Lower lobe of right lung (tissue), 2 donors: Measurements from ENCODE around the gene PATJ. TPM values are rescaled to one million over a fixed set of nuclear protein-coding genes. Genes with fewer than 3 reads are reported as not detected.

ENCODE experiments used
- ATAC-seq, 2 donors: fragments of 200-7000 bp; cut with Tn5 transposase; one replicate each; pipeline ENCODE4 v1.9.1; 2020 to 2022; ENCODE audit warnings: mild to moderate bottlenecking in 2 of 2, moderate library complexity in 2 of 2
- DNase-seq: peaks from one replicate; pipeline ENCODE4 v3.0.0-alpha.2; 2020
- H3K27ac ChIP-seq: fragments of 200-600 bp; one replicate; pipeline ENCODE4 v1.8.0; 2022
- H3K27me3 ChIP-seq: fragments of 200-600 bp; one replicate; pipeline ENCODE4 v1.8.0; 2022; ENCODE audit warnings: low read depth
- H3K36me3 ChIP-seq: fragments of 200-600 bp; one replicate; pipeline ENCODE4 v1.8.0; 2022; ENCODE audit warnings: mild to moderate bottlenecking
- H3K4me1 ChIP-seq: fragments of 200-600 bp; one replicate; pipeline ENCODE4 v1.8.0; 2022
- H3K4me3 ChIP-seq: fragments of 200-600 bp; one replicate; pipeline ENCODE4 v1.8.0; 2022; ENCODE audit warnings: mild to moderate bottlenecking
- H3K9me3 ChIP-seq: fragments of 200-600 bp; one replicate; pipeline ENCODE4 v1.8.0; 2022
- CTCF ChIP-seq: fragments of 200-600 bp; IDR thresholded peaks from one replicate; pipeline ENCODE4 v1.8.0; 2022; ENCODE audit warnings: antibody characterized with exemption, mild to moderate bottlenecking
- intact Hi-C: fragments of 100-400 bp; cut with DNase I; formaldehyde crosslinking; loops from one replicate; pipeline ENCODE4 v1.11.0; 2022
- total RNA-seq: library from RNA; stranded (reverse); fragmentation: NEBNext Ultra II Directional; extraction: Animal tissue kit (Norgen Biotek cat#: 25700); gene quantifications from one replicate; pipeline ENCODE4 v1.2.1, GENCODE V29; 2021
- donor health status: DM: no; HTN: yes; CAD: no; lungs with severe emphysema.

PATJ gene
- total RNA-seq, 1 donor from 2014 or later: 63.9 TPM

GRCh38 chr1:61973100-61973837 lies 231.0 kb downstream of the PATJ start:
- intact Hi-C loops: no loop called here
- DNase-seq (no peak), ATAC-seq (no peak)
- Histone ChIP-seq H3K27me3 (no peaks in the 10 kb centered on the region), H3K4me1 (no peaks in the 10 kb centered on the region), H3K27ac (no peak overlapping the region), H3K4me3 (no peak overlapping the region), H3K9me3 (no peaks in the 10 kb centered on the region), H3K36me3 (no peaks in the 10 kb centered on the region)
- TF ChIP-seq CTCF: no peak

GRCh38 chr1:61975638-61976037 lies 233.4 kb downstream of the PATJ start:
- Histone ChIP-seq H3K27me3 (no peaks in the 10 kb centered on the region), H3K27ac (no peak overlapping the region), H3K36me3 (no peaks in the 10 kb centered on the region), H3K4me3 (no peak overlapping the region), H3K4me1 (no peaks in the 10 kb centered on the region), H3K9me3 (no peaks in the 10 kb centered on the region)
- no peak for ATAC-seq
- no peak for DNase-seq
- TF ChIP-seq CTCF: no peak
- intact Hi-C loops: no loop called here

- intact Hi-C loops: no loop called here
- Histone ChIP-seq H3K36me3 (no peaks in the 10 kb centered on the region), H3K27ac (no peak overlapping the region), H3K4me3 (no peak overlapping the region), H3K27me3 (no peaks in the 10 kb centered on the region), H3K9me3 (no peaks in the 10 kb centered on the region), H3K4me1 (no peaks in the 10 kb centered on the region)
- DNase-seq (no peak), ATAC-seq (no peak)
- no peak for TF ChIP-seq CTCF
These were observed 234.3 kb downstream of the PATJ start for GRCh38 chr1:61976566-61976965.

GRCh38 chr1:61978796-61979195 lies 236.5 kb downstream of the PATJ start:
- intact Hi-C loops: no loop called here
- H3K4me3 ChIP-seq: no peak overlapping the region
- TF ChIP-seq CTCF: no peak

GRCh38 chr1:61979729-61980128 lies 237.4 kb downstream of the PATJ start:
- Histone ChIP-seq H3K4me3 (no peak overlapping the region), H3K9me3 (no peaks in the 10 kb centered on the region), H3K27ac (no peak overlapping the region), H3K27me3 (no peaks in the 10 kb centered on the region), H3K4me1 (no peaks in the 10 kb centered on the region), H3K36me3 (no peaks in the 10 kb centered on the region)
- ATAC-seq (no peak), DNase-seq (no peak)
- no peak for TF ChIP-seq CTCF
- intact Hi-C loops: no loop called here

More at GRCh38 chr1:61978796-61979195, 236.5 kb downstream of the PATJ start:
- H3K27ac ChIP-seq: no peak overlapping the region
- no peaks in the 10 kb centered on the region for H3K4me1 ChIP-seq
- no peaks in the 10 kb centered on the region for H3K27me3 ChIP-seq
- ATAC-seq: no peak
- DNase-seq: no peak
- H3K9me3 ChIP-seq: no peaks in the 10 kb centered on the region
- no peaks in the 10 kb centered on the region for H3K36me3 ChIP-seq
